ENCODE data around the gene SLC30A3. TPM values are rescaled to one million over a fixed set of nuclear protein-coding genes. Genes with fewer than 3 reads are reported as not detected.
A peak's percentile ranks its signal among the peaks of the same experiment; 100 is the strongest.
"Not testable (repeated sequence)": the region's sequence is repeated elsewhere in the genome, so short reads cannot be mapped to it uniquely, and the experiment has no call there.

The SLC30A3 gene
- total and polyA plus RNA-seq, 3 donors from 2014 or later = 111 to 160 (median 130) TPM

DNA sequence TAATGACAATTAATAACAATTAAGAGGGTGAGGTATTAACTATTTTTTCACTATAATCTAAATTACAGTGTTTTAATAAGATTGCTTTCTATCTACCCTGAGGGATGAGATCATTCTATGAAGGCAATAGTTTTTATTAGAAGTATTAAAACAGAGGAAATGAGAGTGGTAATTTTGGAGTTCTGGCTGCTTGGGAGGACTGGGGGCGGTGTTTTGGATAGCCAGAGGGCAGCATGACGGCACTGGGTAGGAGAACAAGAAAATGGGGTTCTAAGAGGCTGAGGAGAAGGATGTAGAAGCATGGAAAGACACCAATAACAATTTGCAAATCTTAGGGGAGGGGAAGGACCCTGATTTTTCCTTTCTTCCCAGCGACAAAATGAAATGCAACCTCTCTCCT is 7.3 kb upstream of the SLC30A3 start:
- no peak overlapping the region for H3K27ac ChIP-seq
- H3K36me3 ChIP-seq (ENCODE audit: low read depth, missing control alignments) = no peaks in the 10 kb centered on the region
- no peaks in the 10 kb centered on the region for H3K9me3 ChIP-seq
- no peak overlapping the region for H3K4me3 ChIP-seq
- no peak for DNase-seq
- H3K27me3 ChIP-seq = no peaks in the 10 kb centered on the region
- TF ChIP-seq POLR2A (IDR thresholded peaks at IDR 0.05) = no peak
- TF ChIP-seq, protein P1, sequence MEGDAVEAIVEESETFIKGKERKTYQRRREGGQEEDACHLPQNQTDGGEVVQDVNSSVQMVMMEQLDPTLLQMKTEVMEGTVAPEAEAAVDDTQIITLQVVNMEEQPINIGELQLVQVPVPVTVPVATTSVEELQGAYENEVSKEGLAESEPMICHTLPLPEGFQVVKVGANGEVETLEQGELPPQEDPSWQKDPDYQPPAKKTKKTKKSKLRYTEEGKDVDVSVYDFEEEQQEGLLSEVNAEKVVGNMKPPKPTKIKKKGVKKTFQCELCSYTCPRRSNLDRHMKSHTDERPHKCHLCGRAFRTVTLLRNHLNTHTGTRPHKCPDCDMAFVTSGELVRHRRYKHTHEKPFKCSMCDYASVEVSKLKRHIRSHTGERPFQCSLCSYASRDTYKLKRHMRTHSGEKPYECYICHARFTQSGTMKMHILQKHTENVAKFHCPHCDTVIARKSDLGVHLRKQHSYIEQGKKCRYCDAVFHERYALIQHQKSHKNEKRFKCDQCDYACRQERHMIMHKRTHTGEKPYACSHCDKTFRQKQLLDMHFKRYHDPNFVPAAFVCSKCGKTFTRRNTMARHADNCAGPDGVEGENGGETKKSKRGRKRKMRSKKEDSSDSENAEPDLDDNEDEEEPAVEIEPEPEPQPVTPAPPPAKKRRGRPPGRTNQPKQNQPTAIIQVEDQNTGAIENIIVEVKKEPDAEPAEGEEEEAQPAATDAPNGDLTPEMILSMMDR (IDR thresholded peaks at IDR 0.05) = no peak
- H3K4me1 ChIP-seq = peaks cover 36% of the 10 kb centered on the region
- intact Hi-C loops (cut with DNase I; ENCODE audit: low total_unique reads) = no loop called here
- WGBS, 2 donors = 84 to 93% methylated on average over 3 of the region's 3 CpGs

DNA sequence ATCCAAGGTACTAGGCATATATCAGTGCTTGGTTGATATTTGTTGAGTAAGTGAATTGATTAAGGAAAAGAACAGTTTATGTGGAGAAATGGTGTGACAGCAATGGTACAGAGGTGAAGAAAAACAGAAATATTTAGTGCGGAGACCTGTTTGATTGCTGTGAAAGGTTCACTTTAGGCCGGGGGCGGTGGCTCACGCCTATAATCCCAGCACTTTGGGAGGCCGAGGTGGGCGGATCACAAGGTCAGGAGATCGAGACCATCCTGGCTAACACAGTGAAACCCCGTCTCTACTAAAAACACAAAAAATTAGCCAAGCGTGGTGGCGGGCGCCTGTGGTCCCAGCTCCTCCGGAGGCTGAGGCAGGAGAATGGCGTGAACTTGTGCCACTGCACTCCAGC is 5.4 kb upstream of the SLC30A3 start:
- H3K27ac ChIP-seq; intact Hi-C loops (cut with DNase I; ENCODE audit: low total_unique reads); H3K9me3 ChIP-seq; H3K36me3 ChIP-seq (ENCODE audit: low read depth, missing control alignments); H3K27me3 ChIP-seq; DNase-seq; H3K4me3 ChIP-seq: not testable (repeated sequence)
- 90 to 91% methylated on average over 13 of the region's 13 CpGs for WGBS, 2 donors
- peaks cover 36% of the 10 kb centered on the region for H3K4me1 ChIP-seq

DNA sequence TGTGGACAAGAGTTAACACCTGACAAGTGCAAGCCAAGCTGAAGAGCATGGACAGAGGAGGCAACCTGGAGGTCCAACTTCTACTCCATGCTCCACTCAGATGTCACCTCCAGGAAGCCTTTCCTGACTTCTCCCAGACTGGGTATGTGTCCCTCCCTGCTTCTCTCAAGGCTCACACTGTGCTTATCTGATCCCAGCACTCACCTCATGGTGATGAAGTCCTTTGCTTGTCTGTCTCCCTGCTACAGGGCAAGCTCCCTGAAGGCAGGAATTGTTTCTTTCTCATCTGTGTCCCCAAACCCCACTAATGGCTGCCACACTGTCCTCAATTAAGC is 2.7 kb upstream of the SLC30A3 start:
- H3K4me3 ChIP-seq = no peak overlapping the region
- no peak for DNase-seq
- TF ChIP-seq, protein P1 (IDR thresholded peaks at IDR 0.05) = no peak
- TF ChIP-seq POLR2A (IDR thresholded peaks at IDR 0.05) = no peak
- intact Hi-C loops (cut with DNase I; ENCODE audit: low total_unique reads) = no loop called here
- no peaks in the 10 kb centered on the region for H3K36me3 ChIP-seq (ENCODE audit: low read depth, missing control alignments)
- H3K9me3 ChIP-seq = no peaks in the 10 kb centered on the region
- H3K27me3 ChIP-seq = no peaks in the 10 kb centered on the region
- peaks cover 22% of the 10 kb centered on the region for H3K4me1 ChIP-seq
- no peak overlapping the region for H3K27ac ChIP-seq

DNA sequence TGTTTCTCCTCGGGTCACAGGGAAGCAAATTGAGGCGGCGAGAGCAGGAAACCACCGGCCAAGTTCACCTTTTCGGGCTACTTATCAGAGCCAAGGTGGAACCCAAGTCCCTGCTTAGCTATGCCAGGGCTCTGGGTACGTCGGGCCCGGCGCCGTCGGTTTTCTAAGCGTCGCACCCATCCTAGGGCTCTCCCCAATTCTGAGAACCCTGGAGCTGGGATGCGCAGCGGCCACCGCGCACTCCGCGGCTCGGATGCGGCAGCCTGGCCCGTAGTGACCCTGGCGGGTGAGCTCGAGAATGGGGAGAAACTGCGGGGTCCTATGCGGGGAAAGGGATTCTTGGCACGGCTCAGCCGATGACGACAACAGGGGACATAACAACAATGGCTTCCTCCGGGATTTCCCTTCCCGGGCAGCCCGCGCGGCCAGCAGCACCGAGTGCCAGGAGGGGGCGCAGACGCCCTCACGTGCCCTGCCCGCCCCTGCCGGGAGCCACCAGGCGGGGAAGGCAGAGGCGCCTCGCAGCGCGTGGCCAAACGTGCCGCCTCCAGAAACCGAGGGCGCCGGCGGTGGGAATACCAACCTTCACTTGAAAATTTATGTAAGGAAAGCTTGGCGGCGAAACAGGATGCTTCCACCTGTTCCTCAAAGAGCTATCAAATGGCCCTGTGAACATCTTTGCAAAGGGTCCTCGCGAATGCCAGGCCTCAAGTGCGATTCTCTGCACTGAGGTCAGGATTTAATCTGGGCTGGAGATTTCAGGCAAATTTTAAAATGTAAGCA is 2.1 kb upstream of the SLC30A3 start:
- H3K4me1 ChIP-seq = peaks cover 22% of the 10 kb centered on the region
- no peaks in the 10 kb centered on the region for H3K27me3 ChIP-seq
- no peaks in the 10 kb centered on the region for H3K36me3 ChIP-seq (ENCODE audit: low read depth, missing control alignments)
- peak overlapping the region; percentile 47 to 65 for H3K27ac ChIP-seq
- 5 to 13% methylated on average over 28 to 55 of the region's 56 CpGs for WGBS, 2 donors
- peak overlapping the region; percentile 19 to 54 for H3K4me3 ChIP-seq
- H3K9me3 ChIP-seq = no peaks in the 10 kb centered on the region
- intact Hi-C loops (cut with DNase I; ENCODE audit: low total_unique reads) = no loop called here
- peak; percentile 83 for DNase-seq
- TF ChIP-seq, protein P1 (IDR thresholded peaks at IDR 0.05) = peak; percentile 14 to 41 (median 21)
- TF ChIP-seq POLR2A (IDR thresholded peaks at IDR 0.05) = no peak

DNA sequence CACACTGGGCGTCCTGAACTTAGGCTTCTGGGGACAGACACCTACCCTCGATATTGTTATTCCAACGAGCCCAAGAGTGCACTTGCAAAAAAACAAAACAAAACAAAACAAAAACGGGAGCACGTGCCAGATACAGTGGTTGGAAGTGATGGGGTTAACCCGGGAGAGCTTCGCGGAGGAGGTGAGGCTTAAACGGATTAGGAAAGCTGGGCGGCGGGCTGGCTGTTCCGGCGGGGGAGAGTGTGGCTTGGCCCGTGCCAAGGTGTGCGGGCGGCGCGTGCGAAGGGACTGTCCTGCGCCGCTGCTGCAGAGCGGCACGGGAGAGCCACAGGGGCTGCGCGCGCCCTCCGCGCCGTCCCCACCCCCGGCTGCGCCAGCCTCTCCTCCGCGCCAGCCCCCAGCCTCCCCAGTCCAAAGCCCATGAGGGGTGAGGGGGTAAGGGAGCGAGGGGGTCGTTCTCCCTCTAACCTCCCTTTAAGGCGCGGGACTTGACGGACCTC is 1.5 kb upstream of the SLC30A3 start:
- Histone ChIP-seq H3K4me1 (peaks cover 22% of the 10 kb centered on the region), H3K36me3 (ENCODE audit: low read depth, missing control alignments) (no peaks in the 10 kb centered on the region), H3K4me3 (peak overlapping the region; percentile 19 to 54), H3K27me3 (no peaks in the 10 kb centered on the region), H3K9me3 (no peaks in the 10 kb centered on the region), H3K27ac (peak overlapping the region in 1 of 2 donors; percentile 47)
- no peak for TF ChIP-seq POLR2A (IDR thresholded peaks at IDR 0.05)
- TF ChIP-seq, protein P1 (IDR thresholded peaks at IDR 0.05) = no peak
- WGBS, 2 donors = 1% methylated on average over 21 to 38 of the region's 38 CpGs
- DNase-seq = no peak
- intact Hi-C loops (cut with DNase I; ENCODE audit: low total_unique reads) = no loop called here

All from testis (tissue), 3 donors.